Measurements from ENCODE around the gene RNF11.

The RNF11 gene

DNA sequence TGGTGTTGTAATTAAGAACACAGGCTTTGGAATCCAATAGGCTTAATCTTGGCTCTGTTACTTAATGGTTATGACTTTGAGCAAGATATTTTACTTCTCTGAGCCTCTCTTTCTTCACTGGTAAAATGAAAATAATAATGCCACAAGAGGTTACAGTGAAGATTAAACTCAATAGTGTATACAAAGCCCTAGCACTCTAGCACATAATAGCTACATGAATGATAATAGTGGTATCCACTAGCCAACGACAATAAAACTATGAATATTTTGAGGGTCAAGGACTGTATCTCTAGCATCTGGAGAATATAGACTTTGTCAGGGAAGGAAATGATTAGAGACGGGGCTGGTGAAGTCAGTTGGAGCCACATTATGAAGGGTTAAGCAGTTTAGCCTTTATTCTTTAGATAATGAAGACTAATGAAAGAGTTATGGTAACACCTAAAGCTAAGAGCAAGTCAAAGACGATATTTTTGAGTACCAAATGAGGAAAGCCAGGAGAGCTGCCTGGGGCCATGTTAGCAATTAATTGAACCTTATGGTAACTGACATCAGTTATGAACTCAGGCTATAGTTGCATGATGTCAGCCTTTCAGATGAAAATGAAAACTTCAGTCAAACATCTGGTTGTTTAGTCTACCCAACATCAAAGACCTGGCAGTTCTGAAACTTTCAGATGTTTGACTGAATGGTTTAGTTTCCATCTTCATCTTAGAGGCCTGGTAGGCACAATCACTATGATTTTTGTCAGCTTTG, 32.8 kb upstream of the RNF11 start:
- DNase-seq (ENCODE audit: low read depth), result no peak

GRCh38 chr1:51203874-51204245, 32.2 kb upstream of the RNF11 start:
- in situ Hi-C loops (cut with HindIII; ENCODE audit: low sequenced_read_pairs), result no loop called here
- no peak for DNase-seq (ENCODE audit: low read depth)
- no peak overlapping the region for H3K4me3 ChIP-seq (ENCODE audit: low read depth, low read length)
- TF ChIP-seq, protein P1, sequence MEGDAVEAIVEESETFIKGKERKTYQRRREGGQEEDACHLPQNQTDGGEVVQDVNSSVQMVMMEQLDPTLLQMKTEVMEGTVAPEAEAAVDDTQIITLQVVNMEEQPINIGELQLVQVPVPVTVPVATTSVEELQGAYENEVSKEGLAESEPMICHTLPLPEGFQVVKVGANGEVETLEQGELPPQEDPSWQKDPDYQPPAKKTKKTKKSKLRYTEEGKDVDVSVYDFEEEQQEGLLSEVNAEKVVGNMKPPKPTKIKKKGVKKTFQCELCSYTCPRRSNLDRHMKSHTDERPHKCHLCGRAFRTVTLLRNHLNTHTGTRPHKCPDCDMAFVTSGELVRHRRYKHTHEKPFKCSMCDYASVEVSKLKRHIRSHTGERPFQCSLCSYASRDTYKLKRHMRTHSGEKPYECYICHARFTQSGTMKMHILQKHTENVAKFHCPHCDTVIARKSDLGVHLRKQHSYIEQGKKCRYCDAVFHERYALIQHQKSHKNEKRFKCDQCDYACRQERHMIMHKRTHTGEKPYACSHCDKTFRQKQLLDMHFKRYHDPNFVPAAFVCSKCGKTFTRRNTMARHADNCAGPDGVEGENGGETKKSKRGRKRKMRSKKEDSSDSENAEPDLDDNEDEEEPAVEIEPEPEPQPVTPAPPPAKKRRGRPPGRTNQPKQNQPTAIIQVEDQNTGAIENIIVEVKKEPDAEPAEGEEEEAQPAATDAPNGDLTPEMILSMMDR (IDR thresholded peaks at IDR 0.05; ENCODE audit: low read depth, low read length, missing control alignments), result no peak

More for the DNA sequence above, 32.8 kb upstream of the RNF11 start:
- TF ChIP-seq, protein P1 (IDR thresholded peaks at IDR 0.05; ENCODE audit: low read depth, low read length, missing control alignments), result no peak
- in situ Hi-C loops (cut with HindIII; ENCODE audit: low sequenced_read_pairs), result no loop called here
- H3K4me3 ChIP-seq (ENCODE audit: low read depth, low read length), result no peak overlapping the region

DNA sequence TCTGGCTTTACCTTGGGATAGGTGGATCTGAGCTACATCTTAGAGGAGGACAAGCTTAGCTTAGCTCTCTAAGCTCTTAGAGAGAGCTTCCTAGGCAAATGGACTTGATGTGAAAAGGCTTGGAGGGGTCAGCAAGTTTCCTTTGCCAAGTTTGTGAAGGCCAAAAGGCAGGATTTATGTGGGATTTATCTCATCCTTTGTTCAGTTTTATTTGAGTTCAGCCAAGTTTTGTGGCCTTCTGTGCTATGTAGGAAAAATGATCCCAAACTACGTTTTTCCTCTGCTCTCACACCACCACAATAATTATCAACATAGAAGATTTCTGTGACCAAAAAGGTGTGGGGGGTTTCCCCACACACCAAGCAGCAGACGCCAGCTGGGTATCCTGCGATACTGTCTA, 26.0 kb upstream of the RNF11 start:
- in situ Hi-C loops (cut with HindIII; ENCODE audit: low sequenced_read_pairs), result no loop called here
- H3K4me3 ChIP-seq (ENCODE audit: low read depth, low read length), result no peak overlapping the region
- no peak for DNase-seq (ENCODE audit: low read depth)
- TF ChIP-seq, protein P1 (IDR thresholded peaks at IDR 0.05; ENCODE audit: low read depth, low read length, missing control alignments), result no peak

- TF ChIP-seq, protein P1 (IDR thresholded peaks at IDR 0.05; ENCODE audit: low read depth, low read length, missing control alignments), result no peak
- H3K4me3 ChIP-seq (ENCODE audit: low read depth, low read length), result no peak overlapping the region
- DNase-seq (ENCODE audit: low read depth), result no peak
- in situ Hi-C loops (cut with HindIII; ENCODE audit: low sequenced_read_pairs), result no loop called here
These were observed 25.4 kb upstream of the RNF11 start for GRCh38 chr1:51210676-51211075.

GRCh38 chr1:51214615-51215131, 21.4 kb upstream of the RNF11 start:
- in situ Hi-C loops (cut with HindIII; ENCODE audit: low sequenced_read_pairs), result no loop called here
- DNase-seq (ENCODE audit: low read depth), result no peak
- no peak overlapping the region for H3K4me3 ChIP-seq (ENCODE audit: low read depth, low read length)
- TF ChIP-seq, protein P1 (IDR thresholded peaks at IDR 0.05; ENCODE audit: low read depth, low read length, missing control alignments), result no peak

- no peak for DNase-seq (ENCODE audit: low read depth)
- TF ChIP-seq, protein P1 (IDR thresholded peaks at IDR 0.05; ENCODE audit: low read depth, low read length, missing control alignments), result no peak
- in situ Hi-C loops (cut with HindIII; ENCODE audit: low sequenced_read_pairs), result no loop called here
- H3K4me3 ChIP-seq (ENCODE audit: low read depth, low read length), result no peak overlapping the region
These were observed 20.9 kb upstream of the RNF11 start for GRCh38 chr1:51215169-51215568.
